GM18520 (cell line): Measurements from ENCODE around the gene CACNA1C.
A peak's percentile ranks its signal among the peaks of the same experiment; 100 is the strongest.

ENCODE experiments used
- ATAC-seq: cut with Tn5 transposase; IDR thresholded peaks from one replicate; pipeline ENCODE4 v1.9.1; 2021; ENCODE audit not compliant: unreplicated experiment

The CACNA1C gene

GRCh38 chr12:2137711-2138110 is 84.9 kb downstream of the CACNA1C start:
- ATAC-seq: no peak

GRCh38 chr12:2138294-2138693 is 85.5 kb downstream of the CACNA1C start:
- no peak for ATAC-seq

GRCh38 chr12:2138871-2139308 is 86.1 kb downstream of the CACNA1C start:
- no peak for ATAC-seq

GRCh38 chr12:2139651-2140050 is 86.9 kb downstream of the CACNA1C start:
- no peak for ATAC-seq

- no peak for ATAC-seq
Observed at GRCh38 chr12:2140858-2141519, 88.2 kb downstream of the CACNA1C start.

GRCh38 chr12:2142068-2142467 is 89.3 kb downstream of the CACNA1C start:
- no peak for ATAC-seq

- no peak for ATAC-seq
Observed at GRCh38 chr12:2144951-2145350, 92.2 kb downstream of the CACNA1C start.

- no peak for ATAC-seq
Observed at GRCh38 chr12:2145433-2145998, 92.7 kb downstream of the CACNA1C start.

GRCh38 chr12:2147335-2147734 is 94.5 kb downstream of the CACNA1C start:
- no peak for ATAC-seq

GRCh38 chr12:2149091-2149490 is 96.3 kb downstream of the CACNA1C start:
- ATAC-seq: no peak

GRCh38 chr12:2150833-2151232 is 98.0 kb downstream of the CACNA1C start:
- no peak for ATAC-seq

- no peak for ATAC-seq
Observed at GRCh38 chr12:2151391-2151790, 98.6 kb downstream of the CACNA1C start.

- peak; percentile 74 for ATAC-seq
Observed at GRCh38 chr12:2152134-2152533, 99.3 kb downstream of the CACNA1C start.

- ATAC-seq: no peak
Observed at GRCh38 chr12:2154050-2154449, 101.3 kb downstream of the CACNA1C start.

- no peak for ATAC-seq
Observed at GRCh38 chr12:2154521-2154920, 101.7 kb downstream of the CACNA1C start.

GRCh38 chr12:2156333-2156732 is 103.5 kb downstream of the CACNA1C start:
- ATAC-seq: no peak

- no peak for ATAC-seq
Observed at GRCh38 chr12:2160043-2160442, 107.3 kb downstream of the CACNA1C start.

GRCh38 chr12:2161473-2161872 is 108.7 kb downstream of the CACNA1C start:
- ATAC-seq: no peak

- ATAC-seq: no peak
Observed at GRCh38 chr12:2163177-2163941, 110.6 kb downstream of the CACNA1C start.

- ATAC-seq: no peak
Observed at GRCh38 chr12:2165021-2165420, 112.2 kb downstream of the CACNA1C start.

GRCh38 chr12:2165927-2166326 is 113.1 kb downstream of the CACNA1C start:
- no peak for ATAC-seq

GRCh38 chr12:2166696-2167095 is 113.9 kb downstream of the CACNA1C start:
- no peak for ATAC-seq
